BJ (cell line): ENCODE results near the gene SLC34A1. TPM values are rescaled to one million over a fixed set of nuclear protein-coding genes. Genes with fewer than 3 reads are reported as not detected.

Experiments used
- CTCF ChIA-PET: fragments of 350-600 bp; formaldehyde crosslinking; extraction: SDS; loops from one replicate; lab custom pipeline; 2021; ENCODE audit warnings: antibody characterized with exemption, inconsistent platforms; lab: Yijun Ruan, JAX
- POLR2A ChIA-PET: fragments of 300-600 bp; sonication (Branson Sonifier 250); formaldehyde crosslinking; extraction: SDS; loops from one replicate; lab custom pipeline; 2021; ENCODE audit warnings: antibody characterized with exemption; lab: Charles Lee
- DNase-seq: peaks from one replicate; pipeline ENCODE4 v3.0.0-alpha.2; 2011; ENCODE audit warnings: low read depth
- H3K27me3 ChIP-seq: 2 replicates; pipeline ENCODE4 v1.6.0; 2011; ENCODE audit warnings: low read length; ENCODE audit not compliant: control insufficient read depth, insufficient read depth
- H3K36me3 ChIP-seq: 2 replicates; pipeline ENCODE4 v1.5.1; 2011; ENCODE audit warnings: low read length; ENCODE audit not compliant: control insufficient read depth, insufficient read depth
- H3K4me3 ChIP-seq: 2 replicates; pipeline ENCODE4 v1.5.1; 2011; ENCODE audit warnings: low read depth, mild to moderate bottlenecking, control low read depth, low read length
- polyA plus RNA-seq: library from polyadenylated mRNA; depleted of rRNA; stranded (reverse); fragments of >200 nt; gene quantifications from 2 replicates; pipeline ENCODE4 v1.2.3, GENCODE V29; 2011
- TF ChIP-seq, protein P1 (sequence below): IDR thresholded peaks from 2 replicates; pipeline ENCODE4 v1.5.1; 2011; ENCODE audit warnings: low read depth, mild to moderate bottlenecking, control low read depth, inconsistent platforms, low read length, moderate library complexity; ENCODE audit not compliant: insufficient read depth

SLC34A1 gene
- polyA plus RNA-seq, 1 experiment, result not detected

DNA sequence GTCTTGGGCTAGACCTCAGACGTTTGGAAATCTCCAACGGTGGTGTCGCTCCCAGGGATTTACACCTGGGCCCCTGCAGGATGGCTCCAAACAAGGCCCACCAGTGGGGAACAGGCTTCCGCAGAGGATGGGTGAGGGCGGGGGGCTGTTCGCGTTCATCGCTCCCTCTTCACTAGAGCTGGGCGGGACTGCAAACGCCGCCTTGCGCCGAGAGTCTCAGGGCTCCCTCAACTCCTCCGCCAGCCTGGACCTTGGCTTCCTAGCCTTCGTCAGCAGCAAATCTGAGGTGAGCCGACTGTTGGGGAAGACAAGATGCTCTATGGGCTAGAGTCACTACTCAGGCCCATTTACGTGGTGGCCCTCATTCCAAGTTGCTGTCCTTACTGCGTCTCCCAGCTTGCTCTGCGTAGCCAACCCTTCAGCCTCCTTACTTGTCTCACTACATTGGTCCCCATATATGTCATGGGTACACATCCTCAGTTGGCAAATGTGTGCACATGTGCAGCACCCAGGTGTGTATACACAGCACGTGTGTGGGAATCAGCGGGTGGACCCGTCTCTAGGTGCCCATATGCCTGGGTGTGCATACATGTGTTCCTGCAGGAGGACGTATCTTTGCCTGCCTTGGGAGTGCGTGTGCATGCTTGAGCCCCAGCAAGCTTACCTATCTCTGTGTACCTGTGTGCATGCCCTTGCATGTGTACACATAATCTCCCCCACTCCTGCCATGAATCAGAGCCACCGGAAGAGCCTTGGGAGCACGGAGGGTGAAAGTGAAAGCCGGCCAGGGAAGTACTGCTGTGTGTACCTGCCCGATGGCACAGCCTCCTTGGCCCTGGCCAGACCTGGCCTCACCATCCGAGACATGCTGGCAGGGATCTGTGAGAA is 16.0 kb upstream of the SLC34A1 start:
- no peak overlapping the region for H3K4me3 ChIP-seq
- ChIA-PET CTCF (interaction anchor here (0.8 to 4.7 kb wide), 6 partner anchors 8 to 59 kb away, joined by 4 to 37 read pairs (median 8); partner anchors contain the start of gene RGS14), POLR2A (no interaction called here)
- TF ChIP-seq, protein P1, sequence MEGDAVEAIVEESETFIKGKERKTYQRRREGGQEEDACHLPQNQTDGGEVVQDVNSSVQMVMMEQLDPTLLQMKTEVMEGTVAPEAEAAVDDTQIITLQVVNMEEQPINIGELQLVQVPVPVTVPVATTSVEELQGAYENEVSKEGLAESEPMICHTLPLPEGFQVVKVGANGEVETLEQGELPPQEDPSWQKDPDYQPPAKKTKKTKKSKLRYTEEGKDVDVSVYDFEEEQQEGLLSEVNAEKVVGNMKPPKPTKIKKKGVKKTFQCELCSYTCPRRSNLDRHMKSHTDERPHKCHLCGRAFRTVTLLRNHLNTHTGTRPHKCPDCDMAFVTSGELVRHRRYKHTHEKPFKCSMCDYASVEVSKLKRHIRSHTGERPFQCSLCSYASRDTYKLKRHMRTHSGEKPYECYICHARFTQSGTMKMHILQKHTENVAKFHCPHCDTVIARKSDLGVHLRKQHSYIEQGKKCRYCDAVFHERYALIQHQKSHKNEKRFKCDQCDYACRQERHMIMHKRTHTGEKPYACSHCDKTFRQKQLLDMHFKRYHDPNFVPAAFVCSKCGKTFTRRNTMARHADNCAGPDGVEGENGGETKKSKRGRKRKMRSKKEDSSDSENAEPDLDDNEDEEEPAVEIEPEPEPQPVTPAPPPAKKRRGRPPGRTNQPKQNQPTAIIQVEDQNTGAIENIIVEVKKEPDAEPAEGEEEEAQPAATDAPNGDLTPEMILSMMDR, result no peak
- no peaks in the 10 kb centered on the region; the same call in 1 of the 2 replicates for H3K27me3 ChIP-seq
- no peak for DNase-seq
- no peaks in the 10 kb centered on the region for H3K36me3 ChIP-seq

- no peaks in the 10 kb centered on the region for H3K36me3 ChIP-seq
- no peak overlapping the region for H3K4me3 ChIP-seq
- H3K27me3 ChIP-seq, result no peaks in the 10 kb centered on the region; the same call in none of the 2 replicates
- CTCF ChIA-PET, result interaction anchor here (0.7 to 5.7 kb wide), 16 partner anchors 9 to 133 kb away, joined by 3 to 50 read pairs (median 4); partner anchors contain the start of genes PFN3, RGS14 and SLC34A1
- TF ChIP-seq, protein P1, result peak; percentile 75
- POLR2A ChIA-PET, result no interaction called here
- DNase-seq, result no peak
Observed at GRCh38 chr5:177368869-177369644, 15.2 kb upstream of the SLC34A1 start.

DNA sequence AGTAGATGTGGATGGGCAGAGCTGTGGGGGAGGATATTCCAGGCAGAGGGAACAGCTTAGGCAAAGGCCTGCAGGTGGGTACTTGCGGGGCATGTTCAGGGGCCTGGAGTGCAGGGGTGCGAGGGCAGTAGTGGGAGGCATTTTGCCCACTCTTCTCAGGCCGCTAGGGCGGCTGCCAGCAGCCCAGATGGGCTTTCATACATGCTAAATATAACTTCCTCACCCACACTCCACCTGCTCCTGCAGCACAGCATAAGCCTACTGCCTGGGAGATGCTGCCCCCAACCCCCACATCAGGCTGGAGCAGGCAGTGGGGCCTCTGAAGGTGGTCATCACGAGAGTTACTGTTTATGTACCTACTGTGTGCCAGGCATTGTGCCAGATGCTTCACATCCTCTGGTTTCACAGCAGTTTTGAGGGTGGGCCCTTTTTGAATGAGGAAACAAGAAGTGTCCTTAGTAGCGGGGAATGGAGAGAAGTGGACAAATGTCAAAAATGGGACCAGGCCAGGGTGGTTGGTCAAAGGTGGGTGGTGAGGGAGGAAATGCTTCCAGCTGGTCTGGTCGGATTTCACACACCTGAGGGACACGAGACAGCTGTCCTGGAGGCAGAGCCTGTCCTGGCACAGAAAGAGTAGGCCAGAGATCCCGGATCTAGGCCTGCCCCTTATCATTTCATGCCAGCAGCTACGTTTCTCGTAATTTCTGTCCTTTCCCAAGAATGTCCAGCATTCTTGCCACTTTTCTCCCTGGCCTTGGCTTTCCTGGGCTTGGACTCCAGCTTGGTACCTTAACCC is 14.4 kb upstream of the SLC34A1 start:
- TF ChIP-seq, protein P1, result no peak

GRCh38 chr5:177370488-177371119 is 13.6 kb upstream of the SLC34A1 start:
- H3K36me3 ChIP-seq, result no peaks in the 10 kb centered on the region
- peak; percentile 35 for DNase-seq
- TF ChIP-seq, protein P1, result peak; percentile 68
- no peaks in the 10 kb centered on the region; the same call in none of the 2 replicates for H3K27me3 ChIP-seq
- POLR2A ChIA-PET, result no interaction called here
- peak overlapping the region; percentile 49 for H3K4me3 ChIP-seq
- CTCF ChIA-PET, result interaction anchor here (0.6 to 5.7 kb wide), 18 partner anchors 9 to 299 kb away, joined by 3 to 50 read pairs (median 5); partner anchors contain the start of genes LMAN2, RGS14 and SLC34A1

More for the DNA sequence above, 14.4 kb upstream of the SLC34A1 start:
- ChIA-PET POLR2A (interaction anchor here (0.7 kb wide), 1 partner anchor 126 kb away, joined by 3 read pairs; no protein-coding TSS in a partner anchor), CTCF (interaction anchor here (0.6 to 5.7 kb wide), 21 partner anchors 10 to 181 kb away, joined by 3 to 50 read pairs (median 4); partner anchors contain the start of genes LMAN2, PFN3, RGS14 and SLC34A1)
- Histone ChIP-seq H3K4me3 (no peak overlapping the region), H3K27me3 (no peaks in the 10 kb centered on the region; the same call in none of the 2 replicates), H3K36me3 (no peaks in the 10 kb centered on the region)
- DNase-seq, result no peak
